ENCODE measurements around the gene FAM13B. TPM values are rescaled to one million over a fixed set of nuclear protein-coding genes. Genes with fewer than 3 reads are reported as not detected.

FAM13B gene
- total and polyA plus RNA-seq, 10 of the 15 experiments (the other 5 are each of a cell fraction or from before 2014, with no cell fraction given): 3.6 to 30.0 (median 20.3) TPM

DNA sequence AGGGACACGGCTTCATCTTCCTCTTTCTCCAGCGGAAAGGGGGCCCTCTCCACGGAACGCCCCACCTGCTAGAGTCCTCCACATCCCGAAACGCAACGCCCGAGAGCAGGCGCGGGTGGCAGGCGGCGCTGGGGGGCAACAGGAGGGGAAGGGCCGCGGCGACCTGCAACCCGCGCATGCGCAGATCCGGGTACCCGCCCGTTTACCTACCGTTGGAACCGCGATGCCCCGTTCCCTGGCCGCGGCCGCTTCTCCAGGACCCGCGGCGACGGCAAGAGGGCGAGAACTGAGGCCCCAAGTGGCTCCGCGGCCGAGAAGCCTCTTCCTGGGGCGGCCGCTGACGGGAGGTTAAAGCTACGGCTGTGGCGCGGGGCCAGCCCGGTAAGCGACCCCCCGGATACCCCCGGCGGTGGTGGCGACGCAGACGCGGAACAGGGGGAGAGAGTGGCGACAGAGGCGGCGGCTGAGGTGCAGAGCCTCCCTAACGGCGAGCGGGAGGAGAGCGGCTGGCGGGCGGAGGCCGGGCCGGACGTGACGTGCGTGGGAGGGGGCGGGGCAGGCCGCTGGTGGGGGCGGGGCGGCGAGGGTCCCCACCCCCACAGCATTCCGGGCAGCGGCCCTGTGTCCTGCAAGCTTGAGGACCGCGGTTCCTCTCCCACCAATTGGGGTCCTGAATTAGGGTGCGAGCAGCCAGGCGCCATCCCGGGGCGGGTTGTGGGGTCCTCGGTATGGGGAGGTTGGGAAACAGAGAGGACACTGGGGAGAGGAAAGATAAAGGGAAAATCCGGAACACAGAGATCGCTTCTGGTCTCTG is at the start of gene FAM13B (continued):
- TF ChIP-seq, protein P1, sequence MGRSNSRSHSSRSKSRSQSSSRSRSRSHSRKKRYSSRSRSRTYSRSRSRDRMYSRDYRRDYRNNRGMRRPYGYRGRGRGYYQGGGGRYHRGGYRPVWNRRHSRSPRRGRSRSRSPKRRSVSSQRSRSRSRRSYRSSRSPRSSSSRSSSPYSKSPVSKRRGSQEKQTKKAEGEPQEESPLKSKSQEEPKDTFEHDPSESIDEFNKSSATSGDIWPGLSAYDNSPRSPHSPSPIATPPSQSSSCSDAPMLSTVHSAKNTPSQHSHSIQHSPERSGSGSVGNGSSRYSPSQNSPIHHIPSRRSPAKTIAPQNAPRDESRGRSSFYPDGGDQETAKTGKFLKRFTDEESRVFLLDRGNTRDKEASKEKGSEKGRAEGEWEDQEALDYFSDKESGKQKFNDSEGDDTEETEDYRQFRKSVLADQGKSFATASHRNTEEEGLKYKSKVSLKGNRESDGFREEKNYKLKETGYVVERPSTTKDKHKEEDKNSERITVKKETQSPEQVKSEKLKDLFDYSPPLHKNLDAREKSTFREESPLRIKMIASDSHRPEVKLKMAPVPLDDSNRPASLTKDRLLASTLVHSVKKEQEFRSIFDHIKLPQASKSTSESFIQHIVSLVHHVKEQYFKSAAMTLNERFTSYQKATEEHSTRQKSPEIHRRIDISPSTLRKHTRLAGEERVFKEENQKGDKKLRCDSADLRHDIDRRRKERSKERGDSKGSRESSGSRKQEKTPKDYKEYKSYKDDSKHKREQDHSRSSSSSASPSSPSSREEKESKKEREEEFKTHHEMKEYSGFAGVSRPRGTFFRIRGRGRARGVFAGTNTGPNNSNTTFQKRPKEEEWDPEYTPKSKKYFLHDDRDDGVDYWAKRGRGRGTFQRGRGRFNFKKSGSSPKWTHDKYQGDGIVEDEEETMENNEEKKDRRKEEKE (IDR thresholded peaks at IDR 0.05): no peak
- no peak for TF ChIP-seq ZNF622 (IDR thresholded peaks at IDR 0.05)
- peak; percentile 84; the same call in 1 of the 2 replicates for TF ChIP-seq STAT1 (conservative IDR thresholded peaks at IDR 0.05)
- no peak for TF ChIP-seq SUZ12 (IDR thresholded peaks at IDR 0.05; ENCODE audit: unreplicated experiment)
- TF ChIP-seq TCF3 (IDR thresholded peaks at IDR 0.05; ENCODE audit: borderline replicate concordance, insufficient read depth, low read depth, low read length): 0 out of 2 replicates have a peak, but pooled peaks have one; percentile 24
- TF ChIP-seq POLR2A (IDR thresholded peaks at IDR 0.05; ENCODE audit: low read depth, low read length): peak; percentile 98
- TF ChIP-seq, protein P2, sequence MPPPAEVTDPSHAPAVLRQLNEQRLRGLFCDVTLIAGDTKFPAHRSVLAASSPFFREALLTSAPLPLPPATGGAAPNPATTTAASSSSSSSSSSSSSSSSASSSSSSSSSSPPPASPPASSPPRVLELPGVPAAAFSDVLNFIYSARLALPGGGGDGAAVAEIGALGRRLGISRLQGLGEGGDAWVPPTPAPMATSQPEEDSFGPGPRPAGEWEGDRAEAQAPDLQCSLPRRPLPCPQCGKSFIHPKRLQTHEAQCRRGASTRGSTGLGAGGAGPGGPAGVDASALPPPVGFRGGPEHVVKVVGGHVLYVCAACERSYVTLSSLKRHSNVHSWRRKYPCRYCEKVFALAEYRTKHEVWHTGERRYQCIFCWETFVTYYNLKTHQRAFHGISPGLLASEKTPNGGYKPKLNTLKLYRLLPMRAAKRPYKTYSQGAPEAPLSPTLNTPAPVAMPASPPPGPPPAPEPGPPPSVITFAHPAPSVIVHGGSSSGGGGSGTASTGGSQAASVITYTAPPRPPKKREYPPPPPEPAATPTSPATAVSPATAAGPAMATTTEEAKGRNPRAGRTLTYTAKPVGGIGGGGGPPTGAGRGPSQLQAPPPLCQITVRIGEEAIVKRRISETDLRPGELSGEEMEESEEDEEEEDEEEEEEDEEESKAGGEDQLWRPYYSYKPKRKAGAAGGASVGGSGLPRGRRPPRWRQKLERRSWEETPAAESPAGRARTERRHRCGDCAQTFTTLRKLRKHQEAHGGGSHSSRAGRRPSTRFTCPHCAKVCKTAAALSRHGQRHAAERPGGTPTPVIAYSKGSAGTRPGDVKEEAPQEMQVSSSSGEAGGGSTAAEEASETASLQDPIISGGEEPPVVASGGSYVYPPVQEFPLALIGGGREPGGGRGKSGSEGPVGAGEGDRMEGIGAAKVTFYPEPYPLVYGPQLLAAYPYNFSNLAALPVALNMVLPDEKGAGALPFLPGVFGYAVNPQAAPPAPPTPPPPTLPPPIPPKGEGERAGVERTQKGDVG (CRISPR knock-in tag; IDR thresholded peaks at IDR 0.05): no peak
- no peak for TF ChIP-seq SP1 (IDR thresholded peaks at IDR 0.05; ENCODE audit: low read depth, low read length)
- peak in 1 of 2 experiments; percentile 68; a peak in 2 of 3 replicates for TF ChIP-seq EGR1 (IDR thresholded peaks at IDR 0.05; ENCODE audit: borderline replicate concordance in 1 of 2, low read depth in 2 of 2, low read length in 2 of 2)

All from GM12878 (cell line).